OCI-LY3 (cell line): Measurements from ENCODE around the gene IPO4.

ENCODE experiments used
- CTCF ChIP-seq: fragments of 200-600, 300-600 bp; sonication (generic); IDR thresholded peaks from 2 replicates; pipeline ENCODE4 v1.5.1; 2014; ENCODE audit warnings: antibody characterized with exemption, low read length, low read depth
- EZH2phosphoT487 ChIP-seq: fragments of 200-600 bp; shearing (Covaris generic); IDR thresholded peaks from 2 replicates; pipeline ENCODE4 v1.6.1; 2018; ENCODE audit warnings: antibody characterized with exemption, mixed run types, low read depth

- TF ChIP-seq CTCF (no peak), EZH2phosphoT487 (no peak)
Measured at GRCh38 chr14:24219521-24219920, 30.9 kb upstream of the IPO4 start.
